Measurements from ENCODE around the gene MRPL33. TPM values are rescaled to one million over a fixed set of nuclear protein-coding genes. Genes with fewer than 3 reads are reported as not detected.

MRPL33 gene
- total RNA-seq, 1 donor from 2014 or later = 121 TPM

DNA sequence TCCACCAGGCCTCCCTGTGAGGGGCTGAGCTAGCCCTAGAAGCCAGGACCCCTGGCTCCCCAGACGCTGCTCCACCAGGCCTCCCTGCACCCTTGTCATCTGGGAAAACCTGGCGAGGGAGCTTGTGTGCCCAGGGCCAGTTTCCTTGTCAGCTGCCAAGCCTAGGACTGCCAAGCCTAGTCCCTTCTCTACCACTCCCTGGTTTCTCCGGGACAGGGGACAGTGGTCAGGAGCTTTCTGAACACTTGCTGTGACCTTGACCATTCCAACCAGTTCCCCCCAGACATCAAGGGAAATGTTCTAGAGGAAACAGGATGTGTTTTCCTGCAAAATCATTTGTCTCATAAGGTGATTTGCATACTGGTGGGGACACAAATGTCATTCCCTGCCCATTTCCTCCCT is 41.3 kb upstream of the MRPL33 start:
- peak overlapping the region; percentile 40 for H3K27ac ChIP-seq (ENCODE audit: low read depth, low read length)
- H3K4me3 ChIP-seq (ENCODE audit: low read length in 3 of 3) = peak overlapping the region in 1 of 3 donors; percentile 22
- H3K4me1 ChIP-seq (ENCODE audit: control insufficient read depth in 3 of 3, insufficient read depth in 3 of 3, low read length in 3 of 3) = peaks cover 15 to 25% (median 25%) of the 10 kb centered on the region in 3 donors

DNA sequence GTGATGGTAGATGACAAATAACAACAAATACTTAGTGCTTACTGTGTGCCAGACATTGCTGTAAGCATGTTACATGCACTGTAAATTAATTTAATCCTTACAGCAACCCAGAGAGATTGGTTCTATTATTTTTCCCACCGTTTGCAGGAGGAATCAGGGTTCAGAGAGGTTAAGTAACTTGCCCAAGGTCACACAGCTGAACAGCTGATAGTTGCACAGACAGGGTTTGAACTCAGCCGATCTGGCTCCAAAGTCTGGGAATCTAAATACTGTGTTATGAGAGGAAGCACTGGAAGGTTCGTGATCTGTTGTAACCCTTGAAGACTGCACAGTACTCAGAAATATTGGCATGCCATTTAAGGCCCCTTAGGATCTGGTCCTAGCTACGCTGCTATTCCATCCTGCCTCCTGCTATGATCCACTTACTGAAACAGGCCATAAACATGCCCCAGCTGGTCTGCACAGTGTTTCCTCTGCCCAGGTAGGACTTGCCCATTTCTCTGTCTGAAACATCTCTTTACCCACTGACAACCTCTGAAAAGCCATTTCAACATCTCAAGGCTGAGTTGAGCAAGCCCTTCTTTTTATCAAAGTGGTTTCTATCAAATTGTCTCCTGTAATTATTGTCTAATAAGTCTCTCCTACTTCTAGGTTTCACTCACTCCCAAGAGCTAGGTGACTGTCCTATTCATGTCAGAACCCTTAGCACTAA is 40.4 kb upstream of the MRPL33 start:
- Histone ChIP-seq H3K4me1 (ENCODE audit: control insufficient read depth in 3 of 3, insufficient read depth in 3 of 3, low read length in 3 of 3) (peaks cover 21 to 32% (median 26%) of the 10 kb centered on the region in 3 donors), H3K9ac (ENCODE audit: low read depth in 1 of 3, low read length in 3 of 3) (no peak overlapping the region), H3K36me3 (ENCODE audit: control insufficient read depth in 3 of 3, insufficient read depth in 3 of 3, low read length in 3 of 3) (no peaks in the 10 kb centered on the region), H3K27me3 (ENCODE audit: control insufficient read depth in 3 of 3, insufficient read depth in 3 of 3, low read length in 3 of 3) (no peaks in the 10 kb centered on the region), H3K27ac (ENCODE audit: low read depth, low read length) (no peak overlapping the region), H3K4me3 (ENCODE audit: low read length in 3 of 3) (no peak overlapping the region), H3K9me3 (ENCODE audit: control insufficient read depth in 3 of 3, low read length in 3 of 3) (no peaks in the 10 kb centered on the region)

More for the DNA sequence above, 41.3 kb upstream of the MRPL33 start:
- no peaks in the 10 kb centered on the region for H3K36me3 ChIP-seq (ENCODE audit: control insufficient read depth in 3 of 3, insufficient read depth in 3 of 3, low read length in 3 of 3)
- H3K9ac ChIP-seq (ENCODE audit: low read depth in 1 of 3, low read length in 3 of 3) = peak overlapping the region in 1 of 3 donors; percentile 57
- H3K27me3 ChIP-seq (ENCODE audit: control insufficient read depth in 3 of 3, insufficient read depth in 3 of 3, low read length in 3 of 3) = no peaks in the 10 kb centered on the region
- no peaks in the 10 kb centered on the region for H3K9me3 ChIP-seq (ENCODE audit: control insufficient read depth in 3 of 3, low read length in 3 of 3)

DNA sequence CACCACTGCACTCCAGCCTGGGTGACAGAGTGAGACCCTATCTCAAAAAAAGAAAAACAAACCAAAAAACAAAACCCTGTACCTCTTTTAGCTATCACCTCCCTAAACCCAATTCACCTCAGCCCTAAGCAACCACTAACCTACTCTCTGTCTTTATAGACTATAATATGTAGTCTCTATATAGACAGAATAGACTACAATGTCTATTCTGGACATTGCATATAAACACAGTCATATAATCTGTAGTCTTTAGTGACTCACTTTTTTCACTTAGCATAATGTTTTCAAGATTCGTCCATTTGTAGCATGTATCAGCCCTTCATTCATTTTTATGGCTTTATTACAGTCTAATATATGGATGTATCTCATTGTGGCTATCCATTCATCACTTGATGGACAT is 37.2 kb upstream of the MRPL33 start:
- Histone ChIP-seq H3K9ac (ENCODE audit: low read depth in 1 of 3, low read length in 3 of 3) (no peak overlapping the region), H3K9me3 (ENCODE audit: control insufficient read depth in 3 of 3, low read length in 3 of 3) (no peaks in the 10 kb centered on the region), H3K4me3 (ENCODE audit: low read length in 3 of 3) (no peak overlapping the region), H3K27ac (ENCODE audit: low read depth, low read length) (peak overlapping the region; percentile 81), H3K36me3 (ENCODE audit: control insufficient read depth in 3 of 3, insufficient read depth in 3 of 3, low read length in 3 of 3) (no peaks in the 10 kb centered on the region), H3K27me3 (ENCODE audit: control insufficient read depth in 3 of 3, insufficient read depth in 3 of 3, low read length in 3 of 3) (no peaks in the 10 kb centered on the region), H3K4me1 (ENCODE audit: control insufficient read depth in 3 of 3, insufficient read depth in 3 of 3, low read length in 3 of 3) (peaks cover 29 to 36% (median 31%) of the 10 kb centered on the region in 3 donors)

DNA sequence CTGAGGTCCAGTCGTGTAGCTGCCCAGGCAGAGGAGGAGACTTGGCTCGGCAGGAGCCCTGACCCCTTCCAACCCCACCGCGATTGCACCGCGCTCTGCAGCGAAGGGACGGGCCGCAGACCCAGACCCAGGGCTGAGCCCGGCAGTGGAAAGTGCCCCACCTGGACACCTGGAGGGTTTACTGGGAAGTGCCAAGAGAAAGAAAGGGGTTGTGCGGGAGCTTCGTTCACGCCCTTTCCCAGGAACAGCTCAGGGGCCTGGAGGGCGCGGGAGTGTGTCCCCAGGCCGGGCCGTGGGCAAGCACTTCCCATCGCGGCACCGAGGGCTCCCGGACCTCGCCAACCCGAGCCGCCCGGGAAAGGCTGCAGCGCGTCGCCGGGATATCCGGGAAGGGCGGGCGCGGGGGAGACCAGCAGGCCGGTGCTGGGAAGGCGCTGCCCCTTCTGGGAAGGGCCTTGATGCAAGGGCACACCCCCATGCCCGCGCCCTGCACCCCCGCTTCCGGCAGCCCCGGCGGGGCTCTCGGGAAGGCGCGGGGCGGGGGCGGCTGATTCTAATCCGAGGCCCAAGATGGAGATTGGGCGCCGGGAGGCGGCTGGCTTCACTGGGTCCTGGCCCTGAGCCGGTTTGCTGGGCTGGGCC is 36.1 kb upstream of the MRPL33 start:
- Histone ChIP-seq H3K9me3 (ENCODE audit: control insufficient read depth in 3 of 3, low read length in 3 of 3) (no peaks in the 10 kb centered on the region), H3K27ac (ENCODE audit: low read depth, low read length) (peak overlapping the region; percentile 81), H3K4me3 (ENCODE audit: low read length in 3 of 3) (peak overlapping the region; percentile 72 to 76 (median 73)), H3K9ac (ENCODE audit: low read depth in 1 of 3, low read length in 3 of 3) (peak overlapping the region; percentile 81 to 88 (median 85)), H3K27me3 (ENCODE audit: control insufficient read depth in 3 of 3, insufficient read depth in 3 of 3, low read length in 3 of 3) (no peaks in the 10 kb centered on the region), H3K36me3 (ENCODE audit: control insufficient read depth in 3 of 3, insufficient read depth in 3 of 3, low read length in 3 of 3) (no peaks in the 10 kb centered on the region), H3K4me1 (ENCODE audit: control insufficient read depth in 3 of 3, insufficient read depth in 3 of 3, low read length in 3 of 3) (peaks cover 23 to 30% (median 24%) of the 10 kb centered on the region in 3 donors)

DNA sequence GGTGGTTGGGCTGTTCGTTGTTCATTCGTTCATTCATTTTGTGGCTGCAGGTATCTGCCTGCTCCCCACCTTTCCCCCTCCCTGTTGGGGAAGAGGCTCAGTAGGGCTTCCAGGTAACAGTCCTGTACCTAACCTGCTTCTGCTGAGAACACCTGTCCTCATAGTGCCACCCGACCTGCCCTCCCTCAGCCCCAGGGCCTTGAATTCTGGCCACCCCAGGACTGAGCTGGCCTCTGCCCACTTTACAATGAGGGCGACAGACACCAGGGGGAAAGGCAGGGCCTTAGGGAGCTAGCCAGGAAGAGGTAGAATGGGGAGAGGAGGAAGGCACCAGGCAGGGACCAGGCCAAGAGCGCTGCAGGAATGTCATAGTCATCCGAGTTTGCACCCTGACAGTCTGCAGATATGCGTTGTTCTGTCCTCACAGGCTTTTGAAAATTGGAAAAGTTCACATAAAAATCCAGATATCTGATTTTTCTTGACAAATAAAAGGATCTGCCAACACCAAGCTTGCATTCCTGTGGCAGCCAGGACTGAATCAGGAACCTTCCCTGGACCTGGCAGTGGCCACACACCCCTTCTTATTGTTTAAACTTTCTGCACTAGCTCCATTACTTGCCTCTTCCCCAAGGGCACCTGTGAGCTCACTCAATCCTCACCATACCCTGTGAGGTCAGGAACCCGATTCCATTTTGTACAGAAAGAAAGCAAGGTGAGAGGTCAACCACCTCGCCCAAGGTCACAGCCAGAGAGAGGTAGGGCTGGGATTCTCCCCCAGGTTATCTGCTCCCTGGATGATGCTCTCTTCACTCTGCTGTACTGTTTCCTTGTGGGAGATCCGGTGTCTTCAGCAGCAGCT is 35.3 kb upstream of the MRPL33 start:
- Histone ChIP-seq H3K27me3 (ENCODE audit: control insufficient read depth in 3 of 3, insufficient read depth in 3 of 3, low read length in 3 of 3) (no peaks in the 10 kb centered on the region), H3K9me3 (ENCODE audit: control insufficient read depth in 3 of 3, low read length in 3 of 3) (no peaks in the 10 kb centered on the region), H3K4me3 (ENCODE audit: low read length in 3 of 3) (peak overlapping the region; percentile 57 to 76 (median 73)), H3K27ac (ENCODE audit: low read depth, low read length) (peak overlapping the region; percentile 81), H3K4me1 (ENCODE audit: control insufficient read depth in 3 of 3, insufficient read depth in 3 of 3, low read length in 3 of 3) (peaks cover 16 to 22% (median 21%) of the 10 kb centered on the region in 3 donors), H3K36me3 (ENCODE audit: control insufficient read depth in 3 of 3, insufficient read depth in 3 of 3, low read length in 3 of 3) (no peaks in the 10 kb centered on the region), H3K9ac (ENCODE audit: low read depth in 1 of 3, low read length in 3 of 3) (peak overlapping the region; percentile 81 to 88 (median 85))

DNA sequence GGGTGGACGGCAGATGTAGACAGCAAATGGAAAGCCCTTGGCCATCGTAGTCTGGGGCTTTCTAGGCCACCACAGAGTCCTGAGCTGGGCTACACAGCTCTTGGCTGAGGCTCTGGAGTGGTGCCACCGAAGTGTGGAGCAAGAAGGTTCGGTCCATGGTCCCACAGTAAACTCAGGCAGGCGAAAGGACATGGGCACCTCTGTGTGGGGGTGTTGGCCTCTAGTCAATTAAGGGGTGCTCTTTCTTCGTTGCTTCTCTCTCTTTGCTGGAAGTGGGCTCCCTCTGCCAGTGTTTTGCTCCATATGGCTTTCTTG is 34.7 kb upstream of the MRPL33 start:
- no peaks in the 10 kb centered on the region for H3K9me3 ChIP-seq (ENCODE audit: control insufficient read depth in 3 of 3, low read length in 3 of 3)
- H3K27ac ChIP-seq (ENCODE audit: low read depth, low read length) = peak overlapping the region; percentile 81
- H3K9ac ChIP-seq (ENCODE audit: low read depth in 1 of 3, low read length in 3 of 3) = no peak overlapping the region
- H3K4me3 ChIP-seq (ENCODE audit: low read length in 3 of 3) = no peak overlapping the region
- H3K36me3 ChIP-seq (ENCODE audit: control insufficient read depth in 3 of 3, insufficient read depth in 3 of 3, low read length in 3 of 3) = no peaks in the 10 kb centered on the region
- no peaks in the 10 kb centered on the region for H3K27me3 ChIP-seq (ENCODE audit: control insufficient read depth in 3 of 3, insufficient read depth in 3 of 3, low read length in 3 of 3)
- H3K4me1 ChIP-seq (ENCODE audit: control insufficient read depth in 3 of 3, insufficient read depth in 3 of 3, low read length in 3 of 3) = peaks cover 16 to 22% (median 21%) of the 10 kb centered on the region in 3 donors

DNA sequence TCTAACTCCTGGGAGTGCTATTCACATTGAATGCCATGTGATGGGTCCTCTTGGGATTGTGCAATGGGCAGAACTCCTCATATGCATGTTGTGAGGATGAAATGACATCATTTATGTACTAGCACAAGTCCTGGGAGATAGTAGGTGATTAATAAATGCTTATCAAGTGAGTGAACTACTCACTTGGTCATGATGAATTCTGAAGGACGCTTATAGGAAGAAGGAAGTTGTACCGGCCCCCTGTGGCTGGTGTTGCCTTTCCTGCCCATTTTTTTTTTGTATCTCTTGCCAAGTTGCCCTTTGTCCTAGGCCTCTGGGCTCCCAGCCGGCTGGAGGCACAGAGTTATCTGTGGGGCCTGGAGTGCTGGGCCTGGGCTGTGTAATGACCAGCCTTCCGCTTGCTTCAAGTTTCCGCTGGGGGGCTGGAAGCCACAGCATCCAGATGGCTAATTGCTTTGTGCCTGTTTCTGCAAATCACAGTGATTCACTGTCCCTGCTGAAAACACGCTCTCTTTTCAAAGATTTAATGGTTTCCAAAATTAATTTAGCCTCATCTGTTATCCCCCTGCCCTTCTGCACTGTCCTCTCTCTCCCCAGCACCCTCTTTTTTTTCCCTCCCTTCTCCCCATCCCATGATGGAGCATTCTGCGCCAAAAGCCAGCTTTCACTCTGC is 33.7 kb upstream of the MRPL33 start:
- H3K36me3 ChIP-seq (ENCODE audit: control insufficient read depth in 3 of 3, insufficient read depth in 3 of 3, low read length in 3 of 3) = no peaks in the 10 kb centered on the region
- peak overlapping the region; percentile 81 for H3K27ac ChIP-seq (ENCODE audit: low read depth, low read length)
- no peak overlapping the region for H3K9ac ChIP-seq (ENCODE audit: low read depth in 1 of 3, low read length in 3 of 3)
- H3K4me1 ChIP-seq (ENCODE audit: control insufficient read depth in 3 of 3, insufficient read depth in 3 of 3, low read length in 3 of 3) = peaks cover 16 to 22% (median 21%) of the 10 kb centered on the region in 3 donors
- H3K27me3 ChIP-seq (ENCODE audit: control insufficient read depth in 3 of 3, insufficient read depth in 3 of 3, low read length in 3 of 3) = no peaks in the 10 kb centered on the region
- H3K9me3 ChIP-seq (ENCODE audit: control insufficient read depth in 3 of 3, low read length in 3 of 3) = no peaks in the 10 kb centered on the region
- H3K4me3 ChIP-seq (ENCODE audit: low read length in 3 of 3) = no peak overlapping the region

DNA sequence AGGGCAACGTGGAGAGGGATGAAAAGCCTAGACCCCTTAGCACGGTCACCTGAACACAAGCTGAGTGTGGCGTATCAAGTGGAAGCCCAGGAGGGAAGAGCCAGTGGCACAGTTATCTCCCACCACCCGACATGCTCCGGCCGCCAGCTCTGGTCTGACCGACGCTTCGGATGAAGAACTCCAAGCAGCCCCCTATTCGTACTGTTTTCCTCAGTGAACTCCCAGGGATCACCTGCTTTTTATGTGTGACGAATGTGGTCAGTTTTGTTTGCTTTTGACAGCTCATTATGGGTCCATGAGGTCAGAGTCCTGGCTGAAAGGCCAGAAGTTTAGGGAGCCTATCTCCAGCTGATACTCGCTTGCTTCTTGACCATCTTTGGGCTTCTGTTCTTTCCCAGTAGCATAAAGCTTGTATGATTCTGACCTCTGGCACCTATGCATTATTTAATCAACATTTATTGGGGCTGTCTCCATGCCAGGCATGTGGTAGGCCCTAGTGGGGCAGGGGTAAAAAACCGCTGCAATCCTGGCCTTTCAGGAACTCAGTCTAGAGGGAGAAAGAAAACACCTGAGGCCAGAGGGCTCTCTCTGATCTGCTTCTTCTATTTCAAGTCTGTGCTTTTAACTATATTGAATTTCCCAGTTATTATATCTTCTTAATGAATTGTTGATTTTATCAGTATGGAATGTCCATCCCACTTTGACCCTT is 33.0 kb upstream of the MRPL33 start:
- Histone ChIP-seq H3K4me3 (ENCODE audit: low read length in 3 of 3) (no peak overlapping the region), H3K27me3 (ENCODE audit: control insufficient read depth in 3 of 3, insufficient read depth in 3 of 3, low read length in 3 of 3) (no peaks in the 10 kb centered on the region), H3K27ac (ENCODE audit: low read depth, low read length) (peak overlapping the region; percentile 60), H3K4me1 (ENCODE audit: control insufficient read depth in 3 of 3, insufficient read depth in 3 of 3, low read length in 3 of 3) (peaks cover 16 to 22% (median 21%) of the 10 kb centered on the region in 3 donors), H3K9ac (ENCODE audit: low read depth in 1 of 3, low read length in 3 of 3) (no peak overlapping the region), H3K36me3 (ENCODE audit: control insufficient read depth in 3 of 3, insufficient read depth in 3 of 3, low read length in 3 of 3) (no peaks in the 10 kb centered on the region), H3K9me3 (ENCODE audit: control insufficient read depth in 3 of 3, low read length in 3 of 3) (no peaks in the 10 kb centered on the region)

DNA sequence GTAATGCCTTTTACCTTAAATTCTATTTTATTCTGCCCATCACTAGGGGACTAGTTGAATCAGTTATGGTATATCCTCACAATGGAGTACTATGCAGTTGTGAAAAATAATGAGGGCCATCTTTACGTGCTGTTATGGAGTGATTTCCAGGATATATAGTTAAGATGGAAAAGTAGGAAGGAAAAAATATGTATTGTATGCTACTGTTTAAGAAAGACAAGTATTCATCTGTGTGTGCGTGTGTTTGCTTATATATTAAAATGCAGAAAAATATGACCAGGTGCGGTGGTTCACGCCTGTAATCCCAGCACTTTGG is 32.5 kb upstream of the MRPL33 start:
- Histone ChIP-seq H3K27me3 (ENCODE audit: control insufficient read depth in 3 of 3, insufficient read depth in 3 of 3, low read length in 3 of 3) (no peaks in the 10 kb centered on the region), H3K4me3 (ENCODE audit: low read length in 3 of 3) (no peak overlapping the region), H3K36me3 (ENCODE audit: control insufficient read depth in 3 of 3, insufficient read depth in 3 of 3, low read length in 3 of 3) (no peaks in the 10 kb centered on the region), H3K9ac (ENCODE audit: low read depth in 1 of 3, low read length in 3 of 3) (no peak overlapping the region), H3K9me3 (ENCODE audit: control insufficient read depth in 3 of 3, low read length in 3 of 3) (no peaks in the 10 kb centered on the region), H3K27ac (ENCODE audit: low read depth, low read length) (no peak overlapping the region), H3K4me1 (ENCODE audit: control insufficient read depth in 3 of 3, insufficient read depth in 3 of 3, low read length in 3 of 3) (peaks cover 16 to 22% (median 21%) of the 10 kb centered on the region in 3 donors)
